Activated CD4-positive, alpha-beta memory T cell treated with anti-CD3 and anti-CD28 coated beads, Interleukin-2, amount 10 ng/mL, durations not matched to agents 7 days and 5 days (primary cell): ENCODE measurements around the gene OIP5. TPM values are rescaled to one million over a fixed set of nuclear protein-coding genes. Genes with fewer than 3 reads are reported as not detected.
"Not testable (repeated sequence)": the region's sequence is repeated elsewhere in the genome, so short reads cannot be mapped to it uniquely, and the experiment has no call there.

Experiments used
- CTCF ChIA-PET: fragments of 350-600 bp; sonication (Branson Sonifier 250); formaldehyde crosslinking; loops from one replicate; lab custom pipeline; 2021; ENCODE audit warnings: antibody characterized with exemption, inconsistent platforms; lab: Charles Lee
- POLR2A ChIA-PET: fragments of 350-600 bp; sonication (Branson Sonifier 250); formaldehyde crosslinking; loops from one replicate; lab custom pipeline; 2021; ENCODE audit warnings: antibody characterized with exemption; lab: Charles Lee
- DNase-seq: peaks from one replicate; pipeline ENCODE4 v3.0.0-alpha.2; 2020
- H3K27ac Mint-ChIP-seq: one replicate; pipeline ENCODE4 v1.8.0; 2021; ENCODE audit warnings: mild to moderate bottlenecking, mixed read lengths
- H3K27me3 Mint-ChIP-seq: one replicate; pipeline ENCODE4 v1.8.0; 2021; ENCODE audit warnings: mixed read lengths
- H3K36me3 Mint-ChIP-seq: one replicate; pipeline ENCODE4 v1.8.0; 2021; ENCODE audit warnings: low read depth, mixed read lengths
- H3K4me1 Mint-ChIP-seq: one replicate; pipeline ENCODE4 v1.8.0; 2021; ENCODE audit warnings: mixed read lengths
- H3K4me3 Mint-ChIP-seq: one replicate; pipeline ENCODE4 v1.8.0; 2021; ENCODE audit warnings: mild to moderate bottlenecking, mixed read lengths
- H3K9me3 Mint-ChIP-seq: one replicate; pipeline ENCODE4 v1.8.0; 2021; ENCODE audit warnings: mixed read lengths
- total RNA-seq, 2 experiments: library from RNA; stranded (reverse); gene quantifications; one replicate each; pipeline ENCODE4 v1.2.3, GENCODE V29; 2021

The OIP5 gene
- total RNA-seq, 2 experiments from 2014 or later: 15.2 to 15.4 TPM

DNA sequence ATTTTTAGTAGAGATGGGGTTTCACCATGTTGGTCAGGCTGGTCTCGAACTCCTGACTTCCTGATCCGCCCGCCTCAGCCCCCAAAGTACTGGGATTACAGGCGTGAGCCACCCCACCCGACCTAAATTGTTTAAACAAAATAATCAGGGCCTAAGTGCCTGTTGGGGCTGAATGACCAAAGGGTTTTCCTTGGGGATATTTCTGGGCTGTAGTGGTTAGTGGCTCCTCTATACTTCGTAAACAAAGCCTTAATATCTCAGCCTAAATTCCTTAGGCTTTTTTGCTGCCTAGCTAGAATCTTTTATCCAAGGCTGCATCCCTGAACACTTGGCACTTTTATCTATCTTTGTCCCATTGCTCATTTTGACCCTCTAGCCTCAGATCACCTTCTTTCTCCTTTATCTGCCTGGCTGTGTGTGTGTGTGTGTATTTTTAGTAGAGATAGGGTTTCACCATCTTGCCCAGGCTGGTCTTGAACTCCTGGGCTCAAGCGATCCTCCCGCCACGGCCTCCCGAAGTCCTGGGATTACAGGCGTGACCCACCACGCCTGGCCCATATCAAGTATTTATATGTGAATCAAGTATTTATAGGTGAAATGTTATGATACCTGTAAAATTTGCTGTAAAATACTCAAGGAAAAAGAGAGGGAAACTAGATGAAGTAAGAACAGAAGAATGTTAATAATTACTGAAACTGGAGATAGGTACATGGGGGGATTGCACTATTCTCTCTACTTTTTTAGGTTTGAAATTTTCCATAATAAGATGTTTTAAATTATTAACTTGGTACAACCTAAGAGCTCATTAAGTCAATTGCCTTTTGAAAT lies 2.1 kb upstream of the OIP5 start:
- no peaks in the 10 kb centered on the region for H3K27me3 Mint-ChIP-seq
- DNase-seq: no peak
- peak overlapping the region; percentile 99 for H3K27ac Mint-ChIP-seq
- peak overlapping the region; percentile 95 for H3K4me3 Mint-ChIP-seq
- ChIA-PET CTCF (no interaction called here), POLR2A (interaction anchor here (0.6 to 4.4 kb wide), 9 partner anchors 11 to 639 kb away, joined by 3 to 56 read pairs (median 17); partner anchors contain the start of genes CHAC1, CHP1, EXD1 and INO80)
- no peaks in the 10 kb centered on the region for H3K9me3 Mint-ChIP-seq
- H3K36me3 Mint-ChIP-seq: peaks cover 57% of the 10 kb centered on the region
- H3K4me1 Mint-ChIP-seq: peaks cover 48% of the 10 kb centered on the region

DNA sequence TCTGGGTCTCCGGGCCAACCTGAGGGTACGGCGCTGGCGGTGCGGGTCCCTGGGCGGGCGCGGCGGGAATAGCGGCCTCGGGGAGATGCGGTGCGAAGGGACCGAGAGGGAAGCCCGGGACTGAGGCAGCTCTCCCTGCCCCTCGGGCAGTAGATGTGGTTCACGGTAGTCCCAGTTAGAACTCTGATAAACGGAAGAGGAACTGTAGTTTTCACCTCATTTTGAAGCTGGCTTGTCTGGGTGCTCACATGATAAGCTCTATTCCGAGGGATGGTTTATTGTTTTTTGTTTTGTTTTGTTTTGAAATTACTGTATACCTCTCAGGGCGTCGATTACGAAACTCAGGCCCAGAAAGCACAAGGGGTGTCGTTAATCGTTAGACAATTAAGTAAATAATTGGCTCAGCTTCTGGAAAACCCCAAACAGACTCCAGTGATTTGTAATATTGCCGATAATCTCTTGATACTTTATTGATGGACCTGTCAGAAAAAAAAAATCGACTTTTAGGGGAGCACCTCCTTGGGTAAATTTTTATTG lies 703 bp upstream of the OIP5 start:
- CTCF ChIA-PET: interaction anchor here (0.6 to 1.9 kb wide), 14 partner anchors 8 to 627 kb away, joined by 3 to 10 read pairs (median 4); partner anchors contain the start of genes CHP1, INO80 and VPS18
- peaks cover 56% of the 10 kb centered on the region for H3K36me3 Mint-ChIP-seq
- peak overlapping the region; percentile 95 for H3K4me3 Mint-ChIP-seq
- H3K27ac Mint-ChIP-seq: peak overlapping the region; percentile 99
- POLR2A ChIA-PET: interaction anchor here (0.6 to 4.4 kb wide), 36 partner anchors 8 to 1172 kb away, joined by 3 to 56 read pairs (median 5); partner anchors contain the start of genes BUB1B, CHAC1, CHP1 and EXD1
- no peak for DNase-seq
- peaks cover 42% of the 10 kb centered on the region for H3K4me1 Mint-ChIP-seq
- H3K9me3 Mint-ChIP-seq: no peaks in the 10 kb centered on the region
- no peaks in the 10 kb centered on the region for H3K27me3 Mint-ChIP-seq

DNA sequence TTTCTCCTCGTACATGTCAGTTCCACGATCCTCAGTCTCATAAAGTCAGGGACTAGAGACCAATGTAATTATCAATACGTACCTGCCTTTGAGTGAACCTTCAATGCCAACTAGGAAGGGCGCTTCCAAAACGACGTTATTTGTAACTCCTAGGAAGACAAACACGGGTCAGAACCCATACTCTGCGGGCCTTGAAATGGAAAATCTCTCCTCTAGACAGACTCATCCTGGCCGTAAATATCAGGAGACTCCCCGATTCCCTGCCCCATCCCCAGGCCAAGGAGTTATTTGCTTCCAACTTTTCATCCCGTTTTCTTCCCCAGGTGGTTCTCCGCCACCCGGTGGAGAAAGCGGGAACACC lies 578 bp downstream of the OIP5 start:
- peaks cover 50% of the 10 kb centered on the region for H3K36me3 Mint-ChIP-seq
- DNase-seq: no peak
- ChIA-PET POLR2A (interaction anchor here (0.7 to 4.4 kb wide), 30 partner anchors 9 to 1171 kb away, joined by 3 to 56 read pairs (median 6); partner anchors contain the start of genes BUB1B, CHAC1, CHP1 and EXD1), CTCF (interaction anchor here (1.0 to 1.9 kb wide), 7 partner anchors 9 to 438 kb away, joined by 3 to 10 read pairs (median 4); partner anchors contain the start of genes CHP1, INO80 and VPS18)
- peaks cover 34% of the 10 kb centered on the region for H3K4me1 Mint-ChIP-seq
- H3K4me3 Mint-ChIP-seq: peak overlapping the region; percentile 95
- no peaks in the 10 kb centered on the region for H3K27me3 Mint-ChIP-seq
- H3K27ac Mint-ChIP-seq: peak overlapping the region; percentile 99
- H3K9me3 Mint-ChIP-seq: no peaks in the 10 kb centered on the region

DNA sequence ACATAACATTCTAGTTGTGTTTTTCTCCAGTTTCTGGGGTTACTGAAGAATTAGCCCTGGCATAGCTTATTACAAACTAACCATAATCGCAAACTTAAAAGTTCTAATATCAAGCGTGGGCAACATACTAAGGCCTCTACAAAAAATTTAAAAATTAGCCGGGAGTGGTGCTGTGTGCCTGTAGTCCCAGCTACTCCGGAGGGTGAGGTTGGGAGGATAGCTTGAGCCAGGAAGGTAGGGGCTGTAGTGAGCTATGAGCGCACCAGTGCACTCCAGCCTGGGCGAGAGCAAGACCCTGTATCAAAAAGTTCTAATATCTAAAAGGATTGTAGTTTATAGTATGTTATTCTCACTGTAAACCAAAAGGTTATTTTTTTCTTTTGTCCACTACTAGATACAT lies 1.1 kb downstream of the OIP5 start:
- Mint-ChIP-seq H3K27me3 (no peaks in the 10 kb centered on the region), H3K4me3 (peak overlapping the region; percentile 95), H3K9me3 (no peaks in the 10 kb centered on the region), H3K27ac (peak overlapping the region; percentile 99), H3K4me1 (peaks cover 32% of the 10 kb centered on the region), H3K36me3 (peaks cover 50% of the 10 kb centered on the region)
- DNase-seq: no peak
- CTCF ChIA-PET: interaction anchor here (0.5 kb wide), 1 partner anchor 117 kb away, joined by 3 read pairs; no protein-coding TSS in a partner anchor
- POLR2A ChIA-PET: interaction anchor here (1.1 to 4.4 kb wide), 4 partner anchors 8 to 48 kb away, joined by 4 to 38 read pairs (median 14); no protein-coding TSS in a partner anchor

DNA sequence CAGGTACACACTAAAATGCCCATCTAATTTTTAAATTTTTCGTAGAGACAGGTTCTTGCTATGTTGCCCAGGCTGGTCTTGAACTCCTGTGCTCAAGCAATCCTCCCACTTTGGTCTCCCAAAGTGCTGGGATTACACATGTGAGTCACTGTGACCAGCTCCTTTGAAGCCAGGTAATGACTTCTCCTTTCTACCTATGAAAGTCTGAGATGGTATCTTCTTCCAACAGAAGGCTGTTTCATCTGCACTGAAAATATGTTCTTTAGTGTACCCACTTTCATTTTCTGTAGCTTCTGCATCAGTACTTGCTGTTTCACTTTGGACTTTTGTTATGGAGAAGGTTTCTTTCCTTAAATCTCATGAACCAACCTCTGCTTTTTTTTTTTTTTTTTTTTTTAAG lies 8.8 kb downstream of the OIP5 start:
- Mint-ChIP-seq H3K9me3 (no peaks in the 10 kb centered on the region), H3K4me3 (no peak overlapping the region), H3K27ac (peak overlapping the region; percentile 52), H3K27me3 (no peaks in the 10 kb centered on the region), H3K4me1 (peaks cover 25% of the 10 kb centered on the region), H3K36me3 (peaks cover 42% of the 10 kb centered on the region)
- ChIA-PET CTCF (interaction anchor here (0.7 to 1.7 kb wide), 3 partner anchors 9 to 541 kb away, joined by 3 to 8 read pairs (median 6); partner anchors contain the start of genes NUSAP1 and OIP5), POLR2A (interaction anchor here (0.7 to 3.4 kb wide), 6 partner anchors 9 to 40 kb away, joined by 3 to 38 read pairs (median 4); partner anchors contain the start of genes NUSAP1 and OIP5)
- no peak for DNase-seq

DNA sequence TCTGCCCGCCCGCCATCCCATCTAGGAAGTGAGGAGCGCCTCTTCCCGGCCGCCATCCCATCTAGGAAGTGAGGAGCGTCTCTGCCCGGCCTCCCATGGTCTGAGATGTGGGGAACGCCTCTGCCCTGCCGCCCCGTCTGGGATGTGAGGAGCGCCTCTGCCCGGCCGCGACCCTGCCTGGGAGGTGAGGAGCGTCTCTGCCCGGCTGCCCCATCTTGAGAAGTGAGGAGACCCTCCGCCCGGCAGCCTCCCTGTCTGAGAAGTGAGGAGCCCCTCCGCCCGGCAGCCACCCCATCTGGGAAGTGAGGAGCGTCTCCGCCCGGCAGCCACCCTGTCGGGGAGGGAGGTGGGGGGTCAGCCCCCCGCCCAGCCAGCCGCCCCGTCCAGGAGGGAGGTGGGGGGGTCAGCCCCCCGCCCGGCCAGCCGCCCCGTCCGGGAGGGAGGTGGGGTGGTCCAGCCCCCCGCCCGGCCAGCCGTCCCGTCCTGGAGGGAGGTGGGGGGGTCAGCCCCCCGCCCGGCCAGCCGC lies 11.5 kb downstream of the OIP5 start:
- H3K27ac Mint-ChIP-seq, POLR2A ChIA-PET, H3K9me3 Mint-ChIP-seq, CTCF ChIA-PET, H3K27me3 Mint-ChIP-seq, H3K4me3 Mint-ChIP-seq: not testable (repeated sequence)
- H3K4me1 Mint-ChIP-seq: peaks cover 18% of the 10 kb centered on the region
- peaks cover 39% of the 10 kb centered on the region for H3K36me3 Mint-ChIP-seq
- DNase-seq: peak; percentile 4

DNA sequence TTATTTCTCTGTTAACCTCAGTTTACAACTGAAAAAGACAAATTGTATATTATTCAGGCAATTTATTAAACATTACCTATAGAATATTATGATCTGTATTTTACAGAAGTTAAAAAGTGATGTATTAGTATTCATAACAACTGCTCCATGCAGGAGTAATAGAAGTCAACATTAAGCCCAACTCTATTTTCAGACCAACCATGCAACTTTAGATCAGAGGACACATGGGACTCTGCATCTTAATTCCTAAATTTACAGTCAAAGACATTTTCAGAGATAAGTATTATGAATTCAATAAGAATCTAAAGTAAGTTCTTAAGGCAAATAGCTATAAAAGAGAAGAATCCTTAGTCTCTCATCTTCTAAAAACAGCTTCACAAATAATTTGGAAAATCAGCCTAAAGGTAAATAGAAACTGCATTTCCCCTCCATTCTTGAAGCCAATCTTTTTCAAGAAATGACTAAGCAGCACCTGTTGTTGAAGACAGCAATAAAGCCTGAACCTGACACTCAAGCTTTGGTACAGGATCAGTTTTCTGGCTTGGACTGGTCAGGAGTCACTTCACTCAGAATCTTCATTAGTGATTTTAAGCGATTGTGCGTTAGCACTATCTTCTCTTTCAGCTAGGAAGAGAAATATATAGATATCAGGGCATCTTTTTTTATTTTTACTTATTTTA lies 23.0 kb downstream of the OIP5 start:
- Mint-ChIP-seq H3K9me3 (no peaks in the 10 kb centered on the region), H3K27me3 (no peaks in the 10 kb centered on the region), H3K4me1 (peaks cover 13% of the 10 kb centered on the region), H3K4me3 (no peak overlapping the region), H3K36me3 (peaks cover 28% of the 10 kb centered on the region), H3K27ac (no peak overlapping the region)
- ChIA-PET POLR2A (interaction anchor here (0.9 to 2.0 kb wide), 5 partner anchors 15 to 242 kb away, joined by 3 to 9 read pairs (median 4); partner anchors contain the start of genes NUSAP1 and OIP5), CTCF (interaction anchor here (1.1 kb wide), 1 partner anchor 13 kb away, joined by 3 read pairs; no protein-coding TSS in a partner anchor)
- DNase-seq: no peak

DNA sequence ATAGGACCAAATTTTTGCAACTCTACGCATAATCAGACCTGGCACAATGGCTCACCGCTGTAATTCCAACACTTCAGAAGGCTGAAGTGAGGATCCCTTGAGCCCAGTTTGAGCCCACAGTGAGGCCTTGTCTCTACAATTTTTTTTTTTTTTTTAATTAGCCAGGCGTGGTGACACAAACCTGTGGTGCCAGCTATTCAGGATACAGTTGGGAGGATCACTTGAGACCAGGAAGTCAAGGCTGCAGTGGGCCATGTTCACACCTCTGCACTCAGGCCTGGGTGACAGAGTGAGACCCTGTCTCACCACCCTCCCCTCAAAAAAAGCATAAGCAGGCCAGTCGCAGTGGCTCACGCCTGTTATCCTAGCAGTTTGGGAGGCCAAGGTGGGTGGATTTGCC lies 24.7 kb downstream of the OIP5 start:
- no peaks in the 10 kb centered on the region for H3K27me3 Mint-ChIP-seq
- no peak overlapping the region for H3K27ac Mint-ChIP-seq
- CTCF ChIA-PET: interaction anchor here (1.0 kb wide), 1 partner anchor 10 kb away, joined by 3 read pairs; no protein-coding TSS in a partner anchor
- peaks cover 21% of the 10 kb centered on the region for H3K36me3 Mint-ChIP-seq
- H3K4me1 Mint-ChIP-seq: peaks cover 17% of the 10 kb centered on the region
- no peak for DNase-seq
- H3K4me3 Mint-ChIP-seq: no peak overlapping the region
- no peaks in the 10 kb centered on the region for H3K9me3 Mint-ChIP-seq
- POLR2A ChIA-PET: interaction anchor here (1.0 to 1.3 kb wide), 4 partner anchors 20 to 240 kb away, joined by 3 read pairs; partner anchors contain the start of genes NUSAP1 and OIP5

DNA sequence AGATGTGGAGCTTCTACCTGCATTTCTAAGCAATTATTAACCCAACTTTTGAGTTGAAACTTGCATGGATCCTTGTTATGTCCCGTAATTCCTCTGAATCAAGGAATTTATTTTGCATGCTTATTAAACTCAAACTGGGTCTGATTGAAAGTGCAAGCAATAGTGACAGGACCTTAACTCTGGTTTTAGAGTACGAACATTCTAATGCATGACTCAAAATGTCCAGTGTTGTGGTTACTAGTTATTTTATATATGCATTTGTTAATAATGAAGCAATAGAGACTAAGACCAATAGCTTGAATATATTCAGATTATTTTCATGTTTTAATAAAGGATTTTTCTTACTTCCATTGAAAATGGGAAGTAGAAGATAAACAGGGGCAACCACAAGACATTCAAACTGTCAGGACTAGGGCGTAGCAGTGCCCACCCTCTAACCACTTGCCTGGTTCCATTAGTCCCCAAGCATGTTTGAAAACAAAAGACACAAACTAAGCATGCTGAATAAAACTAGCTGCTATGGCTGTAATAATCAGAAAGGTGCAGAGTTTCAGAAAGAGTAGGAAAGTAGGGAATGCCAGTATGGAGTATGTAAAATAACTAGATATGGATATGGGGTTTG lies 28.1 kb downstream of the OIP5 start:
- POLR2A ChIA-PET: interaction anchor here (1.6 kb wide), 1 partner anchor 27 kb away, joined by 4 read pairs; no protein-coding TSS in a partner anchor
- CTCF ChIA-PET: no interaction called here
- H3K4me1 Mint-ChIP-seq: peaks cover 19% of the 10 kb centered on the region
- no peak overlapping the region for H3K27ac Mint-ChIP-seq
- no peak for DNase-seq
- H3K27me3 Mint-ChIP-seq: no peaks in the 10 kb centered on the region
- H3K36me3 Mint-ChIP-seq: peaks cover 38% of the 10 kb centered on the region
- H3K9me3 Mint-ChIP-seq: no peaks in the 10 kb centered on the region
- H3K4me3 Mint-ChIP-seq: no peak overlapping the region

DNA sequence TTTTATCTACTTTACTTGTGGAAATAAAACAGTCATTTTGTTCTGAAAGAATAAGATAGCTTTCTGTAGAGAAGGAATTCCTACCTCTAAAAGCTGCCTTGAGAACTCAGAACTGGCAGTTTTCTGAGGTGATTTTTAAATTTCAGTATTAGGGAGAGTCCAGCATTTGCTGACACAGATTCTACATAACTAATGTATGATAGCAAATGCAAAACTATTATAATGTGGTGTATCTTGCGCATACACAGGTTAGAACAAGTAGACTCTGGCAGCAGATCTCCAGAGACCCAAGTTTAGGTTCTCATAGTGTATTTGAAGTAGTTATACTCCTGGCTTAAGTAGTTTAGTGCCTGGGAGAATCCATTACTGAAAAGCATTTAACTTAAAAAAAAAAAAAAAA lies 30.8 kb downstream of the OIP5 start:
- no peaks in the 10 kb centered on the region for H3K9me3 Mint-ChIP-seq
- H3K27me3 Mint-ChIP-seq: no peaks in the 10 kb centered on the region
- H3K27ac Mint-ChIP-seq: no peak overlapping the region
- ChIA-PET POLR2A (interaction anchor here (0.9 to 1.4 kb wide), 2 partner anchors 17 to 31 kb away, joined by 3 read pairs; partner anchors contain the start of genes NUSAP1 and OIP5), CTCF (no interaction called here)
- H3K4me1 Mint-ChIP-seq: peaks cover 17% of the 10 kb centered on the region
- no peak overlapping the region for H3K4me3 Mint-ChIP-seq
- peaks cover 39% of the 10 kb centered on the region for H3K36me3 Mint-ChIP-seq
- no peak for DNase-seq

DNA sequence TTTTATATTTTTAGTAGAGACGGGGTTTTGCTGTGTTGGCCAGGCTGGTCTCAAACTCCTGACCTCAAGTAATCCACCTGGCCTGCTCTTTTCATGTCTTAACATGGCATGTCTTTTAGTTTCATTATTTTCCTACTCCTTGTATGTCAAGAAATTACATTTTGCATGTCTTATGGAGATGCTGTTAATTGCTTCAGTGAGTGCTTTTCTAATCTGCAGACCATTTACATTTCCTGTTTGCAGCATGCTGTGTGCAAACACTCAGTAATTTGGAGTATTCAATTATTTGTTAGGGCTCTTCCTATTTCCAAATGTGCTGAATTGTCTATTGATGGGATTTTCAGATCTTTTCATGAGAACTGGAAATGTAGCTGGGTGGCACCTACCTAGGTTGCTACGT lies 31.3 kb downstream of the OIP5 start:
- H3K4me1 Mint-ChIP-seq: peaks cover 17% of the 10 kb centered on the region
- H3K27me3 Mint-ChIP-seq, CTCF ChIA-PET, H3K4me3 Mint-ChIP-seq, H3K9me3 Mint-ChIP-seq, DNase-seq: not testable (repeated sequence)
- POLR2A ChIA-PET: interaction anchor here (0.9 to 1.4 kb wide), 2 partner anchors 16 to 31 kb away, joined by 3 read pairs; partner anchors contain the start of genes NUSAP1 and OIP5
- peak overlapping the region; percentile 54 for H3K27ac Mint-ChIP-seq
- peaks cover 37% of the 10 kb centered on the region for H3K36me3 Mint-ChIP-seq
